ENCODE results near the gene CASZ1.

CASZ1 gene

GRCh38 chr1:10795276-10796021 is 997 bp downstream of the CASZ1 start:
- no peak for DNase-seq (ENCODE audit: low spot score)

GRCh38 chr1:10794724-10795275 is 1.6 kb downstream of the CASZ1 start:
- DNase-seq (ENCODE audit: low spot score): no peak

GRCh38 chr1:10793129-10793651 is 3.3 kb downstream of the CASZ1 start:
- DNase-seq (ENCODE audit: low spot score): no peak

- no peak for DNase-seq (ENCODE audit: low spot score)
Measured at GRCh38 chr1:10791105-10791951, 5.1 kb downstream of the CASZ1 start.

GRCh38 chr1:10789803-10790702 is 6.4 kb downstream of the CASZ1 start:
- no peak for DNase-seq (ENCODE audit: low spot score)

- no peak for DNase-seq (ENCODE audit: low spot score)
Measured at GRCh38 chr1:10789047-10789791, 7.2 kb downstream of the CASZ1 start.

GRCh38 chr1:10788592-10789006 is 7.8 kb downstream of the CASZ1 start:
- DNase-seq (ENCODE audit: low spot score): no peak

GRCh38 chr1:10787286-10787685 is 9.2 kb downstream of the CASZ1 start:
- no peak for DNase-seq (ENCODE audit: low spot score)

- DNase-seq (ENCODE audit: low spot score): no peak
Measured at GRCh38 chr1:10785728-10786638, 10.5 kb downstream of the CASZ1 start.

GRCh38 chr1:10784998-10785727 is 11.3 kb downstream of the CASZ1 start:
- DNase-seq (ENCODE audit: low spot score): no peak

- DNase-seq (ENCODE audit: low spot score): no peak
Measured at GRCh38 chr1:10782491-10783244, 13.8 kb downstream of the CASZ1 start.

- no peak for DNase-seq (ENCODE audit: low spot score)
Measured at GRCh38 chr1:10781137-10781536, 15.3 kb downstream of the CASZ1 start.

GRCh38 chr1:10779841-10780240 is 16.6 kb downstream of the CASZ1 start:
- DNase-seq (ENCODE audit: low spot score): no peak

GRCh38 chr1:10779201-10779600 is 17.2 kb downstream of the CASZ1 start:
- no peak for DNase-seq (ENCODE audit: low spot score)

GRCh38 chr1:10778640-10779039 is 17.8 kb downstream of the CASZ1 start:
- DNase-seq (ENCODE audit: low spot score): no peak

GRCh38 chr1:10777749-10778574 is 18.5 kb downstream of the CASZ1 start:
- no peak for DNase-seq (ENCODE audit: low spot score)

GRCh38 chr1:10776190-10776905 is 20.1 kb downstream of the CASZ1 start:
- no peak for DNase-seq (ENCODE audit: low spot score)

Data from CD4-positive, alpha-beta T cell treated with Interleukin-15 for 4 hours (primary cell).